NB4 (cell line): Measurements from ENCODE around the gene CCDC187.

Source experiments
- CTCF ChIP-seq: IDR thresholded peaks from one replicate; pipeline ENCODE4 v1.5.1; 2012; ENCODE audit warnings: low read depth, low read length
- MAX ChIP-seq: IDR thresholded peaks from 2 replicates; pipeline ENCODE4 v1.6.1; 2011; ENCODE audit warnings: low read depth, low read length
- MYC ChIP-seq: IDR thresholded peaks from 2 replicates; pipeline ENCODE4 v1.6.1; 2011; ENCODE audit warnings: low read depth, low read length
- POLR2A ChIP-seq: IDR thresholded peaks from 2 replicates; pipeline ENCODE4 v1.6.1; 2011; ENCODE audit warnings: mild to moderate bottlenecking; ENCODE audit not compliant: insufficient read length; ENCODE audit errors: extremely low read depth

GRCh38 chr9:136352682-136353081 lies 48.8 kb upstream of the CCDC187 start:
- TF ChIP-seq CTCF (no peak), MYC (no peak), POLR2A (no peak), MAX (no peak)
